NT2/D1 (cell line): ENCODE measurements around the gene TRIM50.

Experiments used
- SUZ12 ChIP-seq: IDR thresholded peaks from 2 replicates; pipeline ENCODE4 v1.6.1; 2011; ENCODE audit not compliant: insufficient read length, insufficient read depth; ENCODE audit errors: extremely low read depth
- YY1 ChIP-seq: IDR thresholded peaks from 2 replicates; pipeline ENCODE4 v1.6.1; 2011; ENCODE audit not compliant: insufficient read length, insufficient read depth
- ZNF274 ChIP-seq: IDR thresholded peaks from 2 replicates; pipeline ENCODE4 v1.6.1; 2011; ENCODE audit warnings: mild to moderate bottlenecking, low read depth, low read length

GRCh38 chr7:73330772-73331171 is 2.9 kb upstream of the TRIM50 start:
- no peak for TF ChIP-seq SUZ12
- TF ChIP-seq YY1: no peak
- no peak for TF ChIP-seq ZNF274
